ENCODE data around the gene MAGI2. TPM values are rescaled to one million over a fixed set of nuclear protein-coding genes. Genes with fewer than 3 reads are reported as not detected.

MAGI2 gene
- total RNA-seq, 4 donors from 2014 or later, result 0.90 to 2.4 (median 0.99) TPM

DNA sequence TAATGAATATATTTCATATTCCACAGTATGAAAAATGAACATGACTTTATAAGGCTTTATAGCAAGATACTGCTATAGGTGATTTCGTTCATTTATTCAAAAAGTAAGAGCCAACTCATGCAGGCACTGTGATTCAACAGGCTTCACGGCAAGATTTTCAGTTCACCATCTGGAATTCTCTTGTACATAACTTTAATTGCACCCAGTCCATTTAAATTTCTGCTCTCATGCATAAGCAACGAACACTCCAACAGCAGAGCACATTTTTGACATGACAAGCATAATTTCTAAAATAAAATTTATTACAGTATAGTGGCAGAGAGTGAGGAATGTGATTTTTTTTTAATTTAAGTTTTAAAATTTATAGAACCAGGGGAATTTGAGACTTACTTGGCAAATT is 1218.8 kb downstream of the MAGI2 start:
- no peaks in the 10 kb centered on the region for H3K36me3 ChIP-seq
- no peak overlapping the region for H3K27ac ChIP-seq
- H3K27me3 ChIP-seq, result no peaks in the 10 kb centered on the region
- H3K4me3 ChIP-seq, result no peak overlapping the region
- in situ Hi-C loops (cut with MboI; ENCODE audit: low sequenced_read_pairs in 4 of 4) (no loop called here), intact Hi-C loops (cut with DNase I; ENCODE audit: low total_unique reads) (no loop called here)
- H3K4me1 ChIP-seq, result no peaks in the 10 kb centered on the region
- DNase-seq, result no peak
- no peaks in the 10 kb centered on the region for H3K9me3 ChIP-seq
- TF ChIP-seq CTCF (IDR thresholded peaks at IDR 0.05 in 4 of 5, conservative IDR thresholded peaks at IDR 0.05 in 1 of 5) (no peak), POLR2A (IDR thresholded peaks at IDR 0.05) (no peak)
- ATAC-seq, result no peak

DNA sequence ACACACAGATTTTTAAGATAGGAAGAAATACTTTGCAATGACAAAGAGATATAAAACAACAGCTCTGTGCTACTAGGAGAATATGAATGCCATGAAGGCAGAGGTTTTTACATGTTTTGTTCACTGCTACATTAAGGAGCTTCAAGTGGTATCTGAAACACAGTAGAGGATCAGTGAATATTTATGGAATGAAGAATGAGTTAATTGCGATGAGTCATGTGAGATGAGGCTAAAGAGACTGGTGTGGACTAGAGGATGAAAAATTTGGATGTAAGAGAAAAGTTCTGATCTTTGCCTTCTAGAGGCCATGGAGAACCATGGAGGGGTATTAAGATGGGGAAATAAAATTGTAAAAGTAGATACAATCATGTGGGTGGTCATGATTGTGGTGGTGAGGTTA is 1220.7 kb downstream of the MAGI2 start:
- Histone ChIP-seq H3K27ac (no peak overlapping the region), H3K9me3 (no peaks in the 10 kb centered on the region), H3K4me1 (no peaks in the 10 kb centered on the region), H3K27me3 (no peaks in the 10 kb centered on the region), H3K36me3 (no peaks in the 10 kb centered on the region), H3K4me3 (no peak overlapping the region)
- in situ Hi-C loops (cut with MboI; ENCODE audit: low sequenced_read_pairs in 4 of 4), result no loop called here
- no peak for DNase-seq
- ATAC-seq, result no peak
- TF ChIP-seq POLR2A (IDR thresholded peaks at IDR 0.05), result no peak
- TF ChIP-seq CTCF (IDR thresholded peaks at IDR 0.05 in 4 of 5, conservative IDR thresholded peaks at IDR 0.05 in 1 of 5), result no peak
- intact Hi-C loops (cut with DNase I; ENCODE audit: low total_unique reads), result no loop called here

GRCh38 chr7:78226059-78226719 is 1227.3 kb downstream of the MAGI2 start:
- no peaks in the 10 kb centered on the region for H3K9me3 ChIP-seq
- no peaks in the 10 kb centered on the region for H3K4me1 ChIP-seq
- no peak for DNase-seq
- intact Hi-C loops (cut with DNase I; ENCODE audit: low total_unique reads) (no loop called here), in situ Hi-C loops (cut with MboI; ENCODE audit: low sequenced_read_pairs in 4 of 4) (no loop called here)
- no peak overlapping the region for H3K27ac ChIP-seq
- ATAC-seq, result no peak
- H3K27me3 ChIP-seq, result no peaks in the 10 kb centered on the region
- H3K4me3 ChIP-seq, result no peak overlapping the region
- H3K36me3 ChIP-seq, result no peaks in the 10 kb centered on the region
- TF ChIP-seq POLR2A (IDR thresholded peaks at IDR 0.05) (no peak), CTCF (IDR thresholded peaks at IDR 0.05 in 4 of 5, conservative IDR thresholded peaks at IDR 0.05 in 1 of 5) (peak in 1 of 5 experiments; percentile 26)

- intact Hi-C loops (cut with DNase I; ENCODE audit: low total_unique reads), result no loop called here
- in situ Hi-C loops (cut with MboI; ENCODE audit: low sequenced_read_pairs in 4 of 4), result no loop called here
- H3K4me3 ChIP-seq, result no peak overlapping the region
- H3K27ac ChIP-seq, result no peak overlapping the region
- no peaks in the 10 kb centered on the region for H3K9me3 ChIP-seq
- DNase-seq, result no peak
- ATAC-seq, result no peak
- H3K4me1 ChIP-seq, result no peaks in the 10 kb centered on the region
- TF ChIP-seq CTCF (IDR thresholded peaks at IDR 0.05 in 4 of 5, conservative IDR thresholded peaks at IDR 0.05 in 1 of 5), result no peak
- TF ChIP-seq POLR2A (IDR thresholded peaks at IDR 0.05), result no peak
- H3K27me3 ChIP-seq, result no peaks in the 10 kb centered on the region
- H3K36me3 ChIP-seq, result no peaks in the 10 kb centered on the region
These were observed 1227.9 kb downstream of the MAGI2 start for GRCh38 chr7:78225534-78225933.

- intact Hi-C loops (cut with DNase I; ENCODE audit: low total_unique reads) (no loop called here), in situ Hi-C loops (cut with MboI; ENCODE audit: low sequenced_read_pairs in 4 of 4) (no loop called here)
- H3K4me3 ChIP-seq, result no peak overlapping the region
- no peak for TF ChIP-seq POLR2A (IDR thresholded peaks at IDR 0.05)
- TF ChIP-seq CTCF (IDR thresholded peaks at IDR 0.05 in 4 of 5, conservative IDR thresholded peaks at IDR 0.05 in 1 of 5), result no peak
- no peaks in the 10 kb centered on the region for H3K36me3 ChIP-seq
- ATAC-seq (no peak), DNase-seq (no peak)
- no peak overlapping the region for H3K27ac ChIP-seq
- no peaks in the 10 kb centered on the region for H3K9me3 ChIP-seq
- no peaks in the 10 kb centered on the region for H3K27me3 ChIP-seq
- H3K4me1 ChIP-seq, result no peaks in the 10 kb centered on the region
These were observed 1228.5 kb downstream of the MAGI2 start for GRCh38 chr7:78224923-78225322.
